GM18498 (cell line): ENCODE measurements around the gene PXN.
A peak's percentile ranks its signal among the peaks of the same experiment; 100 is the strongest.
"Not testable (repeated sequence)": the region's sequence is repeated elsewhere in the genome, so short reads cannot be mapped to it uniquely, and the experiment has no call there.

Source experiments
- ATAC-seq: cut with Tn5 transposase; IDR thresholded peaks from one replicate; pipeline ENCODE4 v1.9.1; 2021; ENCODE audit warnings: mild to moderate bottlenecking, moderate library complexity; ENCODE audit not compliant: unreplicated experiment

The PXN gene

GRCh38 chr12:120211904-120212283 lies 53.6 kb downstream of the PXN start:
- ATAC-seq = no peak

DNA sequence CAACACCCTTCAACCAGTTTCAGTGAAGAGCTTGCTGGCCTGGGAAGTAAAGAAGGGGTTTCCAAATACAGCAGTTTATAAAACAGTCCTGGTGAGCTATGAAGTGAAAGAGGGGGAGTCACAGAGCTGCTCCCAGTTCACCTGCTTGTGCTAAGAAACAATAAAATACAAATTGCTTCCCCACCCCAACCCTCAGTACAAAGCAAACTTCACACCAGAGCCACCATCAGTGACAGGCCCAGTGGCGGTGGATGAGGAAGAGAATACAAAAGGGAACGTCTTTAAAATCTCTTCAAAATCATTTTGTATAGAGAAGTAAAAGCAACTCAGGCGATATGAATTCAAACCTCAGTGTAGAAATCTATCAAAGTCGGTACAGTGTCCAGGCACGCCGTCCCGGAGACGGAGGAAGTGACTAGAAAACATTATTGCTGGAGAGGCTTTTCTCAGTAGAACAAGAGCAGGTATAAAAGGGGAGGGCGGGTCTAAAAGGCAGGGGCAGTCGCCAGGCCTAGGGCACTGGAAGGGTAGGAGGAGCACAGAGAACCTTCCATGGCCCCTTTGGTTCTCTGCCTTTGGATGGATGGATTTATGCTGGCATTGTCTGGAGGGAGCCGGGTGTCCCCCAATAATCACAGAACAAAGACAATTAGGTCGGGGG lies 54.2 kb downstream of the PXN start:
- ATAC-seq = no peak

- ATAC-seq = no peak
Observed at GRCh38 chr12:120209851-120210250, 55.7 kb downstream of the PXN start.

DNA sequence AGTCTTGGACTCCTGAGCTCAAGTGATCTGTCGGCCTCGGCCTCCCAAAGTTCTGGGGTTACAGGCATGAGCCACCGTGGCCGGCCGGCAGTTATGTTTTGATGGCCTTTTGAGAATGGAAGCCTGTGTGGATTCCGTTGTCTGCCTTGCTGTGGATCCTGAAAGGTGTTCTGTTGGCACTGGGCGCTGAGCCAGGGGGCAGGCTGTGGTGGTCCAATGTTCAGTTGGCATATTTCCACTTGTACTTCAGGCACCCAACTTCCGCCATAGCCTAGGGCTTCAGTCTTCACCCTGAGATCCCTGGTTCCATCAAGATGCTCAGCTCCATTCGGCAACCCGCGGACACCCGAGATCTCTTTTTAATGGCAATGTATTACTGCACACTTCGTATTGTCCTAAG lies 58.3 kb downstream of the PXN start:
- ATAC-seq = no peak

GRCh38 chr12:120206781-120207180 lies 58.7 kb downstream of the PXN start:
- ATAC-seq = not testable (repeated sequence)

DNA sequence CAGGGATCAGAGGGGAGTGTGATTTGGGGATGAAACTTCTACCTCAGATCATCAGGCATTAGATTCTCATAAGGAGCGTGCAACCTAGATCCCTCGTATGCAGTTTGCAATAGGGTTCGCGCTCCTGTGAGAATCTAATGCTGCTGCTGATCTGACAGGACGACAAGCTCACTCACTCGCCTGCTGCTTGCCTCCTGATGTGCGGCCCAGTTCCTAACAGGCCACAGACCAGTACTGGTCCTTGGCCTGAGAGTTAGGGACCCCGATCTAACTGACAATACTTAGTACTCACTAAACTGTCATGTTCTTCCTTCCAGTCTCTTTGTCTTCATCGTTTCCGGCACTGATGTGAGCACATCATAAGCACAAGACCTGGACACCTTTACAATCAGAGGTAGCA lies 59.3 kb downstream of the PXN start:
- ATAC-seq = no peak

- no peak for ATAC-seq
Observed at GRCh38 chr12:120204171-120204570, 61.4 kb downstream of the PXN start.

DNA sequence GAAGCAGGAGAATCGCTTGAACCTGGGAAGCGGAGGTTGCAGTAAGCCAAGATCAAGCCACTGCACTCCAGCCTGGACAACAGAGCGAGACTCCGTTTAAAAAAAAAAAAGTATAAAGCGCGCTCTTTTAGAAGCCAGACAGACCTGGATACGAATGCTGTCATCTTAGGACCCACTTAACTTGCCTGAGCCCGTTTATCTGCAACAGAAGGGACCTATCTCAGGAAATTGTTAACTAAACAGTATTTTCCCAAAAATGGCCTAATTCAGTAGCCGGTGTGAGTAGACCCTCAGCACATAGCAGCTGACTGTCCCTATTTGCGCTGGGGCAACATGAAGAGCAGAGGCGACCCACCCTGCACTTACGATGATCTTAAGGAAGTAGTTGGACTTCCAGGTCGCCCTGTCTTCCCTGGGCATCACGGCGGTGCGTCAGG lies 65.1 kb downstream of the PXN start:
- ATAC-seq = no peak

- ATAC-seq = no peak
Observed at GRCh38 chr12:120199595-120200306, 65.8 kb downstream of the PXN start.

DNA sequence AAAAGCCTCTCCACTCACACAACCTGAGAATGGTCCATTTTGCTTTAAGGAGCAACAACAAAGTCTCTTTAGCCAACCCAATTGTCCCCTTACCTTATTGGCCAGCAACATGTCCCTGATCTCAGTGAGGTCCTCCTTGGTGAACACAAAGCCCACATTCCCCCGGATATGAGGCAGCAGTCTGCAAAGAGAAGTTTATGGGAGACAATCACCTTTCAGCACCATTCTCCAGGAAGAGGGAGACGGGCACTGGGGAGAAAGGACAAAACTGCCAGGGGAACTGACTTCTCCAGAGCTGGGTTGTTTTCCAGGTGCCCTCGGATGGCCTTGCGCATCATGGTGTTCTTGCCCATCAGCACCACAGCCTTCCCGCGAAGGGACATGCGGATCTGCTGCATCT lies 66.5 kb downstream of the PXN start:
- no peak for ATAC-seq

GRCh38 chr12:120197542-120197887 lies 68.0 kb downstream of the PXN start:
- no peak for ATAC-seq

- not testable (repeated sequence) for ATAC-seq
Observed at GRCh38 chr12:120196817-120197541, 68.6 kb downstream of the PXN start.

- ATAC-seq = no peak
Observed at GRCh38 chr12:120196363-120196762, 69.2 kb downstream of the PXN start.

- ATAC-seq = peak; percentile 82
Observed at GRCh38 chr12:120194534-120195395, 70.8 kb downstream of the PXN start, which contains the start of gene GCN1. Gene GCN1, minus strand, starts transcription at chr12:120194715. Its CDS starts 18 bp downstream, at chr12:120194697.

DNA sequence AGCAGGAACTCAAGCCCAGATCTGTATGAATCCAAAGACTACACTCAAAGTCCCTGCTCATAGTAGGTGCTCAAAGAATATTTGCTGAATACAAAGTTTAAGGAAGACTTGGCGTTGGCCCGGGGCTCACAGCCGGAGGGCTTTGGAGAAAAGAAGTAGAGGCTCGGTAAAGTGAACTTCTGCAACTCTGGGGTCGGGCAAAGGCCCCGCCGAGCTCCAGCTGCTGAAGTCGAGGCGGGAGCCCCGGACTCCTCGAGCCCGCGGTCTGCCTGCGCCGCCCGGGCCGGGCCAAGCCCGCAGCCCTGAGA lies 71.3 kb downstream of the PXN start:
- no peak for ATAC-seq

GRCh38 chr12:120193286-120193685 lies 72.2 kb downstream of the PXN start:
- ATAC-seq = not testable (repeated sequence)

DNA sequence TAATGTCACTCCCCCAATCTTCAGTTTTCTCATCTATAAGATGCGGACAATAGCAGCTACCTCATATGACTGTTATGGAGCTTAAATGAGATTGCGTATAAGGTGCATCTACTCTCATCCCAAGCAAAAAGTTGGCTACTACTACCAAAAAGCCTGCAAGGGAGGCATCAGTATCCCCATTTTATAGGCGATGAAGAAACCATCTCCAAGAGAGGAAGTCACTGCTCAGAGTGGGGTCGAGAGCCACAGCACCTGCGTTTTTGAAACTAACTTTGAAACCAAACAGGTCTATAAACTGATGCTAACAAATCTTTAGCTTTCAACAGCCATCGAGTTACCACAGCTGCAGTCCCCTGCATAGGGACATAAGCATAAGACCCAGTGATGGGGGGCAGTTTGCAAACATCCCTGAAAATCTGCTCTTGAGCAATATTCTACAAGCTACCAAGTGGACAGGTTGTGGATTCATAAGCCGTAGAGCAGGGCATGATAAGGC lies 74.5 kb downstream of the PXN start:
- no peak for ATAC-seq

DNA sequence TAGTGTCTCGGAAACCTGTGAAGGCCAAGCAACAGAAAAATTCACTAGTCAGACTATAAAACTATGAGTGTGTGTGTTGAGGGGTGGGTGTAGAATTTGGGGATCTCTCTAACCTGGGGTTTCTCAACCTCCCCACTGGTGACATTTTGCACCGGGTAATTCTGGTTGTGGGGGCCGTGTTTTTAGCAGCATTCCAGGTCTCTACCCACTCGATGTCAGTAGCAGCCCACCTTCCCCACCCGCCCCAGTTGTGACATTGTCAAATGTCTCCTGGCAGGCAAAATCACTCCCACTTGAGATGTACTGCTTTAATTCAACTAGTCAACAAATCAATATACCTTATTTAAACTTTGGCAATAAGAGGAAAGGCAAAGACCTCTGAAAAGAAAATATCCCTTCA lies 75.1 kb downstream of the PXN start:
- ATAC-seq = no peak

DNA sequence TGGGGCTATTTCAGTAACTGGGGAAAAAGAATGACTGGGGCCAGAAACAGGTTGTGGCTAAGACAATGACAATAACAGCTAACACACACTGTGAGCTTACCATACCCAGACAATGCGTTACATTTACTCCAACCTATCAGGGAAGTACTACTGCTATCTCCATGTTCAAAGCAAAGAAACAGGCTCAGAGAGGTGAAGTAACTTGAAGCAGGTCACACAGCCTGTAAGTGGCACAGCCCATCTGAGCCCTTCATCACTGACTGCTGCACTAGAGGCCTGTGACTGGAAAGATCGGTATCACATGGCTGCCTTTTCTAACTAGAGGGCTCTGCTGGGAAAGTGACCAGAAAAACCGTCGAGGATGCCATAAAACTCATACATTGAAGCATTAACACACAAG lies 78.9 kb downstream of the PXN start:
- ATAC-seq = no peak

DNA sequence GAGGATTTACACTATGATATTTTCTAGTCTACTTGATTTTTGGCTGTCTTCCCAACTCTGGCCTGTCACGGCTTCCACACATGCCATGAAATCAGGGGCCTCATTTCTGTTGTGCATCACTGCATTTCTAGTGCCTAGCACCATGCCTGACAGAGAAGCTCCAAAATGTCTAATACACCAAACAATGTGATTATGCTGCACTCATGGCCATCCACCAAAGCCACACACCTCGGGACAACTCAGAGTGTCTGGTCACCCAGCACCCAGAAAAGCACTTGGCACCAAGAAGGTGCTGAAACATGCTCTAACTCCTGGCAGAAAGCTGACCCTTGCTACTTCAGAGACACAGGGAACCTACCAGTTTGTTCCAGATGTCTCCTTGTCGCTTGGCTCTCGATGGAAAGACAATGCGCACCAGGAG lies 82.3 kb downstream of the PXN start:
- ATAC-seq = no peak
